UCSD-AML1 (cell line): ENCODE data around the gene DTWD2.
"Not testable (repeated sequence)": the region's sequence is repeated elsewhere in the genome, so short reads cannot be mapped to it uniquely, and the experiment has no call there.

ENCODE experiments used
- DNase-seq: peaks from one replicate; lab custom pipeline; 2025; ENCODE audit not compliant: unreplicated experiment; lab: John Stamatoyannopoulos, UW

DTWD2 gene

DNA sequence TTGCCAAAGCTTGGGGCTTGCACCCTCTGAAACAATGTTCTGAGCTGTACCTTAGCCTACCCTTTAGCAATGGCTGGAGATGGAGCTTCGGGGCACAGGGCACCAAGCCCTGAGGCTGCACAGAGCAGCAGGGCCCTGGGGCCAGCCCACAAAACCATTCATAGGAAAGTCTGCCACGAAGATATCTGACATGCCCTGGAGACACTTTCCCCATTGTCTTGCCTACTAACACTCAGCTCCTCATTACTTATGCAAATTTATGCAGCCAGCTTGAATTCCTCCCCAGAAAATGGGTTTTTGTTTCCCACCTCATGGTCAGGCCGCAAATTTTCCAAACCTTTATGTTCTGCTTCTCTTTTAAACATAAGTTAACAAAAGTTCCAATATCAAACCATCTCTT lies 105.7 kb downstream of the DTWD2 start:
- no peak for DNase-seq

DNA sequence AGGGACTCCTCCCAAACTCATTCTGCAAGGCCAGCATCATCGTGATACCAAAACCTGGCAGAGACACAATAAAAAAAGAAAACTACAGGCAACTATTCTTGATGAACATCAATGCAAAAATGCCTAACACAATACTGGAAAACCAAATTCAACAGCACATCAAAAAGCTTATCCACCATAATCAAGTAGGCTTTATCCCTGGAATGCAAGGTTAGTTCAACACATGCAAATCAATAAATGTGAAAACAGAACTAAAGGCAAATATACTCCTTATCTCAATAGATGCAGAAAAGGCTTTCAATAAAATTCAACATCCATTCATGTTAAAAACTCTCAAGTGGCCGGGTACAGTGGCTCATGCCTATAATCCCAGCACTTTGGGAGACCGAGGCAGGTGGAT lies 111.5 kb downstream of the DTWD2 start:
- DNase-seq: not testable (repeated sequence)

DNA sequence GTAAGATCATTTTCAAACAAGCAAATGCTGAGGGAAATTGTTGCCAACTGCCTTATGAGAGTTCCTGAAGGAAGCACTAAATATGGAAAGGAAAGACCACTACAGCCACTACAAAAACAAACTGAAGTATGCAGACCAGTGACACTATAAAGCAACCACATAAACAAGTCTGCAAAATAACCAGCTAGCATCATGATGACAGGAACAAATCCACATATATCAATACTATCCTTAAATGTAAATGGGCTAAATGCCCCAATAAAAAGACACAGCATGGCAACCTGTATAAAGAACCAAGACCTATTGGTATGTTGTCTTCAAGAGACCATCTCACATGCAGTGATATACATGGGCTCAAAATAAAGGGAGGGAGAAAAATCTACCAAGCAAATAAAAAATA lies 113.2 kb downstream of the DTWD2 start:
- DNase-seq: no peak

DNA sequence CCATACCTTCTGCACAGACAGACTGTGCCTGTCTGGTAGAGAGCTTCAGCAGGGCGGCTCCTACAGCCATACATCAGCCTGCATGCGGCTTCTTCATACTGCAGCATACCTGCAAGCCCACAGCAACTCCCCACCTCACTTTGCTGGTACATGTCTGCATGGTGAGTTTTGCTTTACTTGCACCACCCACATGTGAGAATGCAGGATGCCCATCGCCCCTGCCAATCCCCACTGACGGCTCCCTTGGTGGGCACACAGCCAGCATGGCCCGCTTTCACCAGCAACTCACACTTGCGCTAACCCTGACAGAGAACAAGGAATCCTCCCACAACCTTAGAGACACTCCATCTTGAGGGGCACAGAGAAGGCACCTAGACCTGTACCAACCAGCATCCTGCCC lies 114.9 kb downstream of the DTWD2 start:
- DNase-seq: no peak

DNA sequence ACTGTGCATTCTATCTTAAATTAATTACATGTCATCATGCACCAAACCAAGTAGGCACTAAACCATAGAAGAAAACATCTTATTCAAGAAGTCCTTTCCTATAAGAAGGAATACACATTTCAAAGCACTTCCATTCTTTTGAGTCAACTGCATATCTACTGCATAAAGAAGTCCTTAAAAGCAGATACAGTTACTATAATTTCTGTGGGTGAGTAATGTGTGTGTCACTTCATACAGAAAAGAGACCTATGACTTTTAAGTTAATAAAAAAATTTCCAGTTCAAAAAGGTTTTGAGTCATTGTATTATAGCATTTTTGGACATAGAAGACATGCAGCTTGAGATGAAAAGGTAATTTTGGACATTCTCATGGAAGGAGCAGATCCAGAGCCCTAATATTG lies 125.0 kb downstream of the DTWD2 start:
- DNase-seq: no peak

DNA sequence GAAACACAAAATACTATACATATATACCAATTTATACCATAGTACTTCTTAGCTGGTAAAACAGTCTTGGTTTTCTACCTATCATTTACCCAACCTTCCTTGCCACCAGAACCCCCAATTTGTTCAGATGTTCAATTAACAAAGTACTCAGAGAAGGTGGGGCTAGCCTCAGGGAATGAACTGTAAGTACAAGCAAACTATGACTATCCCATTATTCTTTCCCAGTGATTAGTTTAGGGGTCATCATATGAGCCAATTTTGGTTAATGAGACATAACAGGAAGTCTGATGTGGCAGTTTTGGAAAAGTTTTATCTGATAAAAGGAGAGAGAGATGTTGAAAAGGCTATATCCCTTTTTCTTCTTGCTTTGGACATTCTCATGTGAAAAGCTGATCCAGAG lies 125.8 kb downstream of the DTWD2 start:
- no peak for DNase-seq

DNA sequence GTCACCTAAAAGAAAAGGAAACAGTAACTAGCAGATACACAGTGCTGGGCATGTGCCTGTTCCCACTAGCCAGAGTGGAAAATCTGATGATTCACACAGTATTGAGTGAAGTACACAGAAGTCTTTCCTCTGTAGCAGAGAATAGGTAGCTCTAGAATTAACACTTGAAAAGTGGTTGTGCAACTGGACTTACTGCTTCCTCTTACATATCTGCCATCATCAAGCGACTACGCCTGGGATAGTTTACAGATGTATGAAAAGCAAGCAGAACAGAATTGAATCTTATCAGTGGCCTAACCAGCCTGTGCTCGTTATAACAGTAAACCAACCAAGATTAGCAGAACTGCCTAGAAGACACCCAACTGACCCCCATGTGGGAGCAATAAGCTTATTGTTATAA lies 130.6 kb downstream of the DTWD2 start:
- no peak for DNase-seq

DNA sequence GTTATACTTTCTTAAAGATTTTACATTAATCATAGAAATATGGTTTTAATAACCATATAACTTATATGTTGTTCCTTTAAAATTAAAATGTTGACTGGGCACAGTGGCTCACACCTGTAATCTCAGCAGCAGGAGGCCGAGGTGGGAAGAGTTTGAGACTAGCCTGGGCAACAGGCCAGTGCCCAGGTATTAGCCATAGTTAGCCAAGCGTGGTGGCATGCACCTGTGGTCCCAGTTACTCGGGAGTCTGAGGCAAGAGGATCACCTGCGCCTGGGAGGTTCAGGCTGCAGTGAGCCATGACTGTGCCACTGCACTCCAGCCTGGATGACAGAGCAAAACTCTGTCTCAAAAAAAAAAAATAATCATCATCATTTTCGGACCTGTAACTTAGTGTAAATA lies 133.5 kb downstream of the DTWD2 start:
- DNase-seq: no peak

DNA sequence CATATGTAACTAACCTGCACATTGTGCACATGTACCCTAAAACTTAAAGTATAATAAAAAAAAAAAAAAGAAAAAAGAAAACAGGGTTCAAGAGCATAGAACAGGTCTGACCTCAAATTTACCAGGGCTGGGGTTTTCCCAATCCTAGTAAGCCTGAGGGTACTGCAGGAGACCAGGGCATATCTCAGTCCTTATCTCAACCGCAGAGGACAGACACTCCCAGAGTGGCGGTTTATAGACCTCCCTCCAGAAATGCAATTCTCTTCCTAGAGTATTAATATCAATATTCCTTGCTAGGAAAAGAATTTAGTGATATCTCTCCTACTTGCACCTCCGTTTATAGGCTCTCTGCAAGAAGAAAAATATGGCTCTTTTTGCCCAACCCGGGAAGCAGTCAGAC lies 136.6 kb downstream of the DTWD2 start:
- not testable (repeated sequence) for DNase-seq

DNA sequence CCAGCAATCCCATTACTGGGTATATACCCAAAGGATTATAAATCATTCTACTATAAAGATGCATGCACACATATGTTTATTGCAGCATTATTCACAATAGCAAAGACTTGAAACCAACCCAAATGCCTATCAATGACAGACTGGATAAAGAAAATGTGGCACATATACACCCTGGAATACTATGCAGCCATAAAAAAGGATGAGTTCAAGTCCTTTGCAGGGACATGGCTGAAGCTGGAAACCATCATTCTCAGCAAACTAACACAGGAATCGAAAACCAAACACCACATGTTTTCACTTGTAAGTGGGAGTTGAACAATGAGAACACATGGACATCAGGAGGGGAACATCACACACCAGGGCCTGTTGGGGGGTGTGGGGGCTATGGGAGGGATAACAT lies 138.8 kb downstream of the DTWD2 start:
- DNase-seq: not testable (repeated sequence)

DNA sequence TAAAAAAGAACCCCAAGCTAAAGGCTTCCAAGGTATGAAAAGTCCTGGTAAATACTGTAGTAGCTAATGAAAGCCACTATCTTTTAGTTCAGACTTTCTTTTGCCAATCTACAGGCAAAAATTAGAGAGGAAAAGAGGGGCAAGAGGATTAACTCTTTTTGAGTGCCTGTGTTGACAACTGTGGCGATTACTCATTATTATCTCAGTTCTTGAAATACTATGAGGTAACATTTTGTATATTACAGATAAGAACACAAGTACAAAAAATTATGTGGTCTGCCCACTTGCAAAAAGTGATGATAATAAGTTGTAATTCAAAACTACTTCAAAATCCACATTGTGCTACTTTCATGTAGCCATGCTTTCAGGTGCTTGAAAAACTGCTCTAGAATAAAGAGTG lies 144.0 kb downstream of the DTWD2 start:
- DNase-seq: no peak

DNA sequence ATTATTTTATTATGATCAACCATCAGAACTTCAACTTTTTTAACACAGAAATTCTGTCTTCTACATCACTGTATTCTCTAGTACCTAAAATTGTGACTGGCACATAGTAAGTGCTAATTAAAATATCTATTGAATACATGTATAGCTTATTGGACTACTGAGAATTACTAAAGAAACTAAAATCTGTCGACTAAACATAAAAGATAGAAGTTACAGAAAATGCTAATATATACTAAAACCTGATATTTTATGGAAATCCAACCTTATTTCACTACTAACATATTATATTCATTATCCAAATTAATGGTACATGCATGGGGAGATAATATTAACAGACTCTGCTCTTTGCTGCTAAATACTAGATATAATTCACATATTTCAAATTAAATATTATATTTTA lies 153.6 kb downstream of the DTWD2 start:
- DNase-seq: no peak

DNA sequence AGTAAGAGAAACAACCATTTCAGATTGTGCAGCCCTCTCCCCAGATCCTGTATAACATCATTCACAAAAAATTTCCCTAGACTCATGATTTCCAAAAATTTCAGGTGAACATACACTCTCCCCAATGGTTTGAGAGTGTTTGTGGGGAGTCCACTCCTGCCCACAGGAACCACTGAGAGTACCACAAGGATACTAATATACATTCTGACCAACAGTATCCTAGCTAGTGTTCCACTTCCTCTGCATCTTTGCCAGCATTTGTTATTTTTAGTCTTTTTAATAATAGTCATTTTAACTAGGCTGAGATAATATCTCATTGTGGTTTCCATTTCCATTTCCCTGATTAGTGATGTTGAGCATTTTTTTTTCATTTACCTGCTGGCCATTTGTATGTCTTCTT lies 155.4 kb downstream of the DTWD2 start:
- DNase-seq: no peak

DNA sequence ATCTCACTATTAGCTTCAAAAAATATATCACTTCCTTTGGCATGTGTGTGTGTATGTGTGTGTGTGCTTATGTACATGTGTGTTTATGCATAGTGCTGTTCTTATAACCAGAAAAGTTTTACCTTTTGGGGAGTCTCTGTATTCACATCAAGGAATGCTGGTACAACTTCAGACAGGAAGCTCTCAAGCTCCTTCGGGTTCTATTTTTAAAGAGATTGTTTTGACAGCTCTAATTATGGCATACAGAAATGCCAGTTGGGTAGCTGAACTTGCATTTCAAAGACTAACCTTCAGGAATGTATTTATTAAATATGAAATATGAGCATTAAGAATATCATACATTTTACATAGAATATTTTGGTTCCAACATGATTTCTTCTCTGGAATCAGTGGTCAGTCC lies 163.1 kb downstream of the DTWD2 start:
- no peak for DNase-seq

DNA sequence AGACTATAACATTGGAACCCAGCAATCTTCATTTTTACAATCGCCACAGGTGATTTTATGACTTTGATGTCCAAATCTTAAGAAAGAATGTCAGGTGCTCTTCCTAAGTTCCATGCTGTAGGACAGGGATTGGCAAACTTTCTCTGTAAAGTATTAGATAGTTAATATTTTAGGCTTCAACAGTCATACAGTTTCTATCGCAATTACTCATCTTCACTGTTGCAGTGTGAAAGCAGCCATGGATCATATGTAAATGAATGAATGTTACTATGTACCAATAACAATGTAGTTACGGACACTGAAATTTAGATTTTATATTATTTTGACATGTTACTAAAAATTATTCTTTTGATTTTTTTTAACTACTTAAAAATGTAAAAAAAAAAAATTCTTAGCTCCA lies 169.7 kb downstream of the DTWD2 start:
- DNase-seq: no peak

DNA sequence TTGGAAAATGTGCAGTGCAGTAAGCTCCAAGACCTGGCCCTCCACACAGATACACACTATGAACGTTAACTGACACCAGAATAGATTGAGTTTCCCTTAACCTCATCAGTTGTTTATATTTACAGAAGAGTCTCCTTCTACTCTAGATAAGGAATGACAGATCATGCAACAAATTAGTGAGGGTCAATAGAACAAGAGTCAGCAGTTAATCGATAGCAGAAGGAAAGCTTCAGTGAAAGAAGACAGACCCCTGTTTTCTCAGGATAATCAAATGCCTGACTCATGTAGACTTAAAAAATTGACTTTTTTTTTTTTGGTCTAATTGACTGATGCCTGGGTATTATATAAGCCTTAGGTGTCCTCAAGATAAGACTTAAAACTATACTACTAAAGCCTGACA lies 179.9 kb downstream of the DTWD2 start:
- DNase-seq: no peak

DNA sequence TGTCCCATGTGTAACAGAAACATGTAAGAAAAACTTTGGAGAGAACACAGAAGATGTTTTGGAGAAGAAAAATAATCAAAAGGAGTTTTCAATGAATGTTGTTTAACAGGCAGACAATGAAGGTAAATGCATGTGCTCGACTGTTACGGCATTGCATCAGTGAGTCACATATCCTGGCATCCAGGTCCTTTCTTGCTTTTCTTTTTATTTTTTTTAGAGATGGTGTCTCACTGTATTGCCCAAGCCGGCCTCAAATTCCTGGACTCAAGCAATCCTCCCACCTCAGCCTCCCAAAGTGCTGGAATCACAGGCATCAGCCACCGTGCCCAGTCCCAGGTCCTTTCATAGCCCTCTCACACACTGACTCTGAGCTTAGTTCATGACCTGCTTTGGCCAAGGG lies 181.8 kb downstream of the DTWD2 start:
- DNase-seq: no peak

DNA sequence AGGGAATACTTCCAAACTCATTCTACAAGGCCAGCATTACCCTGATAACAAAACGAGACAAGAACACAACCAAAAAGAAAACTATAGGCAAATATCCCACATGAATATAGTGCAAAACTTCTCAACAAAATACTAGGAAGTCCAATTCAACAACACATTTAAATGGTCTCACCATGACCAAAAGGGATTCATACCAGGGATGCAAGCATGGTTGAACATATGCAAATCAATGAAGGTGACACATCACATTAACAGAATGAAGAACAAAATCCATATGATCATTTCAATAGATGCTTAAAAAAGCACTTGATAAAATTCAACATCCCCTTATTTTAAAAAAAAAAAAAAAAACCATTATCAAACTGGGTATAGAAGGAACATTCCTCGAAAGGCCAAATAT lies 186.0 kb downstream of the DTWD2 start:
- no peak for DNase-seq

DNA sequence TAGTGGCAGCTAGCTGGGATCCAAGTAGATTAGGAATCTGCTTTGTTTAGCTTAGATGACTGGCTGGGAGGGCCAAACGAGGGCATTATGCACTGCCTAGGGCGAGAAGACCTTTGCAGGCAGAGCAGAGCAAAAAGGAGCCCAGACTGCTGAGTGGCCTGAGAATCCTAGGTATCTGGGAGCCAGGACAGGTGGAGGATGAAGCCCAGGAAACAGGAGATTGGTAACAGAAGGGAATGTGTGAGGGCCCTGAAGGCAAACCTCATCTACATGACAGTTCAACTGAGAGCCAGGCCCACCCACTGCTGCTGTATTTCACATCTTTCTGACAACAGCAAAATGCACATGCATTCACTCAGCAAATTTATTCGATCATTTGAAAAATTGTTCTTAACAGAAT lies 192.3 kb downstream of the DTWD2 start:
- no peak for DNase-seq

DNA sequence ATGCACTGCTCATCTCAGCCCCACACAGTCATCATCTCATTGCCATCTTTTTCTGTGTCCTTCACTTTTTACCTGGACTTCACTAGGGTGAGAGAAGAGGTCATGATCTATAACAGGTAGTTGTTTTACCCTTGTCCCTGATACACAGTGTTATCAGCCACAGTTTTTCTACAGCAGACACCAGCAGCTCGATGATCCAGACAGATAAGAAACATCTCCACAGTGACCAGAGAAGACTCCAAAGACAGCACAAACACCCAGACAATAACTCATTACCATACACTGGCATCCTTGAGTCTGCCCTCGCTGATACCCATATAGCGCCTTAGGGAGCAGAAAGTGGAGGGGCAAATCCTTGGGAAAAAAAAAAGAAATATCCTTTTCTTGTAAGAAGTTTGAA lies 194.1 kb downstream of the DTWD2 start:
- DNase-seq: no peak

DNA sequence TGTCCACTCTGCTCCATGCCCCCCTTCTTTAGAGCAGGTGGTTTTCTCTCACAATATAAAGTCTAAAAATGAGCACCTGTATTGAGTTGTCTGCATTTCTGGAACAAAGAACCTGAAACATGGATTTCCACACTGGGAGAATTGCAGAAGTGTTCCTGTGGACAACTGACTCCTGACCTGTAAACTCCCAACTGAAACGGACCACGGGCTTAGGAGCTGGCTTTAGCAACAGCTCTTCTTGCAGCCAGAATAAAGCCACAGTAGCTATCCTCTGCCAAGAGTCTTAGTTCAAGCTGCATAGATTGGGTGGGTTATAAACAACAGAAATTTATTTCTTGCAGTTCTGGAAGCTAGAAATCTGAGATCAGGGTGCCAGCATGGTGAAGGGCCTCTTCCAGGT lies 194.7 kb downstream of the DTWD2 start:
- no peak for DNase-seq

DNA sequence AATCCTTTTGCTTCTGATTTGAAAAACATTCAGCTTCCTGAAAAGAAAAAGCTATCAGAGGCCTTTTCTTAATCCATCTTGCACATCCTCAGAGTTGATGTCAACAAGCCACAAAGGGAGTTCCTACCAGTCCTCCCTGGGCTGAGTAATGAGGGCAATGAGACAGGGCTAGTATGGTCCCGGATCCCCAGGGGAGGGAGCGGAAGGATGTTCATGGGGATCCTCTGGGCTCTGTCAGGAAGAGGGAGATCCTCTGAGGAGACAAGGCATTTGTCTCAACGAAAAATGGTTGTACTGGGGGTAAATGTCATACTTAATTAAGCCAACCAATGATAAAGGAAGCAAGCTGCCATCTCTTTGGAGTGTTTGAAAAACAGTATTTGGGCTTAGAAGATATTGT lies 195.3 kb downstream of the DTWD2 start:
- no peak for DNase-seq

DNA sequence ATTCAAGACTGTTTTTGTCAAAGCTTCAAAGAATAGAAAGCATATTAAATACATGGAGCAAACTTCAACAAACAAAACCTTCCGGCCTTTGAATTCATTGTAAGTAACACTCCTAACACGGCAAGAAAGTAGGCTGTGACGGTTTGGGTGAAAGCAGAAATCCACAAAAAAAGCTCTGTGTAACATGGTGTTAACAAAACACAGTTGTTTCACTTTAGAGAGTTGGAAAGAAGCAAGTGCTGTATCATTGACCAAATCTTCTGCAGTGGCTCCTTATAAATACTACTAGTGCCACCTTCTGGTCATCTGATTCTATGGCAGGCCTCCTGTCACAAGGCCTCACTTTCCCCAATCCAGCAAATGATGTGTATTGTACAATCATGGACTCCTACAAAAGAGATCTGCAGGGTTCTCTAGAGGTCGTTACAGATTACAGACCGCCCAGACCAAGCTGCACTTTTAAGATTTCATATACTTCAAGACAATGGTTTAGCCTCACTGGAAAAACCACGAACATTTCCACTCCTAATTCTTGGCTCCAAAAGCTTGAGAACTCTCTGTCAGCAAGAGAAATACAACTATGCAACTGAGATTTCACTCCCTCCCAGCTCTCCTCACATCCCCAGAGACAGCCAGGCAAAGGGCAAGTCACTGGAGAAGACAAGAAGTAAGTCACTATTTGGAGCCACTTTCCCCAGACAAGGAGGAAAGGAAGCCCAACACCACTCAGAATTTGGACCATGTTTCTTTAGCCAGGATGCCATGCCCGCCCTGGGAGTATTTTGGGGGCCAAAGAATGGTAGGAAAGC lies 196.2 kb downstream of the DTWD2 start:
- DNase-seq: no peak
